Spleen (tissue), 7 donors: ENCODE measurements around the gene MAPK1.

Experiments
- POLR2A ChIP-seq, 3 donors: fragments of 450-650 bp; IDR thresholded peaks; one replicate each; pipeline ENCODE4 v1.5.1; 2017; ENCODE audit warnings: antibody characterized with exemption in 3 of 3, mild to moderate bottlenecking in 1 of 3
- POLR2AphosphoS5 ChIP-seq, 3 donors: sonication (generic); formaldehyde crosslinking; IDR thresholded peaks; one replicate each; pipeline ENCODE4 v1.5.1; 2017; ENCODE audit warnings: antibody characterized with exemption in 3 of 3
- TF ChIP-seq, protein P1 (sequence below), 11 experiments: fragments of 200-600 bp in 7 of 11; fragments of 450-650 bp in 4 of 11; sonication (generic) in 4 of 11; IDR thresholded peaks in 8 of 11; conservative IDR thresholded peaks in 3 of 11; 1 replicate in 7 of 11; 2 replicates in 4 of 11; pipeline versions ENCODE4 v1.4.0 to v1.8.0; 2016 to 2021; ENCODE audit warnings: antibody characterized with exemption in 11 of 11, inconsistent platforms in 4 of 11, mild to moderate bottlenecking in 1 of 11
- donor health status: DM: no; HTN: no; CAD: no; lungs with moderate emphysema.
- donor health status: DM: no; HTN: no; CAD: no.
- donor health status: DM: no; HTN: no; CAD: no.

DNA sequence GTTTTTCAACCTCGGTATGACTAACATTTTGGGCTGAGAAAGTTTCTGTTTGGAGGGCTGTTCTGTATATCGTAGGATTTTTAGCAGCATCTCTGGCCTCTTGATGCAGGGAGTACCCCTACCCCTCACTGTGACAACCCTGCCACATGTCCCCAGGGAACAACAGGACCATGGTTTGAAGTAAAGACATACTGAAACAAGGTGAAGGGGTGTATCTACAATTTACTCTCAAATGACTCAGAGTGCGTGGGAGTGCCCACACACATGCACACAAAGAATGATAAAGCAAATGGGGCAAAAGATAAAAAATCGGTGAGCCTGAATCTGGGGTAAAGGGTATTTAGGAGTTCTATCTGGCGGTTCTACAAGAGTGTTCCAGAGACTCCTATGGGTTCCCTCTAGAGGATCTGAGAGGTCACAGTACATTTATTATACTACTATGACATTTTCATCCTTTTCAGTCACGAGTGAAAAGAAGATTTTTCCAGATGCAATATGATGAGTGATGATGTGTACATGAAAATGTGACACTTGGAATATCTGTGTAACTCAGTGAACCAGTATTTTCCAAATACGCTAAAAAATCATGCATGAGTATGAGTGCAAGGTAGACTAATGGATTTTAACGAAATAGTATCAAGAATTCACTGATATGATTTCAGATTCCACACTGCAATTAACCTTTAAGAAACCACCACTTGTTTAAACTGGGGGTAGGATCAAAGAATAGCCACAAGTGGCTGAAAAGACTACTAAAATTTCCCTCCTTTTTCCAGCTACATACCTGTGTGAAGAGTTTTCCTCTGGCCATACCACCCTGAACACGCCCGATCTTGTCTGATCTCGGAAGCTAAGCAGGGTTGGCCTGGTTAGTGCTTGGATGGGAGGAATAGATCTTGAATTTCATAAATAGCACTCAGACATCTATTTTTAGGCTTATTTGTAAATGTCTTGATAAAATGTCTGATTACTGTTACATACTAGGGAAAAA lies 75.5 kb downstream of the MAPK1 start:
- TF ChIP-seq POLR2AphosphoS5 (IDR thresholded peaks at IDR 0.05) (no peak), POLR2A (IDR thresholded peaks at IDR 0.05) (no peak)
- TF ChIP-seq, protein P1, sequence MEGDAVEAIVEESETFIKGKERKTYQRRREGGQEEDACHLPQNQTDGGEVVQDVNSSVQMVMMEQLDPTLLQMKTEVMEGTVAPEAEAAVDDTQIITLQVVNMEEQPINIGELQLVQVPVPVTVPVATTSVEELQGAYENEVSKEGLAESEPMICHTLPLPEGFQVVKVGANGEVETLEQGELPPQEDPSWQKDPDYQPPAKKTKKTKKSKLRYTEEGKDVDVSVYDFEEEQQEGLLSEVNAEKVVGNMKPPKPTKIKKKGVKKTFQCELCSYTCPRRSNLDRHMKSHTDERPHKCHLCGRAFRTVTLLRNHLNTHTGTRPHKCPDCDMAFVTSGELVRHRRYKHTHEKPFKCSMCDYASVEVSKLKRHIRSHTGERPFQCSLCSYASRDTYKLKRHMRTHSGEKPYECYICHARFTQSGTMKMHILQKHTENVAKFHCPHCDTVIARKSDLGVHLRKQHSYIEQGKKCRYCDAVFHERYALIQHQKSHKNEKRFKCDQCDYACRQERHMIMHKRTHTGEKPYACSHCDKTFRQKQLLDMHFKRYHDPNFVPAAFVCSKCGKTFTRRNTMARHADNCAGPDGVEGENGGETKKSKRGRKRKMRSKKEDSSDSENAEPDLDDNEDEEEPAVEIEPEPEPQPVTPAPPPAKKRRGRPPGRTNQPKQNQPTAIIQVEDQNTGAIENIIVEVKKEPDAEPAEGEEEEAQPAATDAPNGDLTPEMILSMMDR (IDR thresholded peaks at IDR 0.05 in 8 of 11, conservative IDR thresholded peaks at IDR 0.05 in 3 of 11): no peak
